ENCODE measurements around the gene ZC3HAV1L.

- TF ChIP-seq FOXM1 (IDR thresholded peaks at IDR 0.05; ENCODE audit: borderline replicate concordance, low read depth) (no peak), YY1 (IDR thresholded peaks at IDR 0.05; ENCODE audit: low read depth) (no peak), CEBPB (IDR thresholded peaks at IDR 0.05) (no peak)
- TF ChIP-seq, protein P1, sequence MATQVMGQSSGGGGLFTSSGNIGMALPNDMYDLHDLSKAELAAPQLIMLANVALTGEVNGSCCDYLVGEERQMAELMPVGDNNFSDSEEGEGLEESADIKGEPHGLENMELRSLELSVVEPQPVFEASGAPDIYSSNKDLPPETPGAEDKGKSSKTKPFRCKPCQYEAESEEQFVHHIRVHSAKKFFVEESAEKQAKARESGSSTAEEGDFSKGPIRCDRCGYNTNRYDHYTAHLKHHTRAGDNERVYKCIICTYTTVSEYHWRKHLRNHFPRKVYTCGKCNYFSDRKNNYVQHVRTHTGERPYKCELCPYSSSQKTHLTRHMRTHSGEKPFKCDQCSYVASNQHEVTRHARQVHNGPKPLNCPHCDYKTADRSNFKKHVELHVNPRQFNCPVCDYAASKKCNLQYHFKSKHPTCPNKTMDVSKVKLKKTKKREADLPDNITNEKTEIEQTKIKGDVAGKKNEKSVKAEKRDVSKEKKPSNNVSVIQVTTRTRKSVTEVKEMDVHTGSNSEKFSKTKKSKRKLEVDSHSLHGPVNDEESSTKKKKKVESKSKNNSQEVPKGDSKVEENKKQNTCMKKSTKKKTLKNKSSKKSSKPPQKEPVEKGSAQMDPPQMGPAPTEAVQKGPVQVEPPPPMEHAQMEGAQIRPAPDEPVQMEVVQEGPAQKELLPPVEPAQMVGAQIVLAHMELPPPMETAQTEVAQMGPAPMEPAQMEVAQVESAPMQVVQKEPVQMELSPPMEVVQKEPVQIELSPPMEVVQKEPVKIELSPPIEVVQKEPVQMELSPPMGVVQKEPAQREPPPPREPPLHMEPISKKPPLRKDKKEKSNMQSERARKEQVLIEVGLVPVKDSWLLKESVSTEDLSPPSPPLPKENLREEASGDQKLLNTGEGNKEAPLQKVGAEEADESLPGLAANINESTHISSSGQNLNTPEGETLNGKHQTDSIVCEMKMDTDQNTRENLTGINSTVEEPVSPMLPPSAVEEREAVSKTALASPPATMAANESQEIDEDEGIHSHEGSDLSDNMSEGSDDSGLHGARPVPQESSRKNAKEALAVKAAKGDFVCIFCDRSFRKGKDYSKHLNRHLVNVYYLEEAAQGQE (IDR thresholded peaks at IDR 0.05; ENCODE audit: low read depth) = no peak
Observed at GRCh38 chr7:138992052-138992531, 43.8 kb downstream of the ZC3HAV1L start.

Data from Ishikawa (cell line).